ENCODE results near the gene PRDM16.

DNA sequence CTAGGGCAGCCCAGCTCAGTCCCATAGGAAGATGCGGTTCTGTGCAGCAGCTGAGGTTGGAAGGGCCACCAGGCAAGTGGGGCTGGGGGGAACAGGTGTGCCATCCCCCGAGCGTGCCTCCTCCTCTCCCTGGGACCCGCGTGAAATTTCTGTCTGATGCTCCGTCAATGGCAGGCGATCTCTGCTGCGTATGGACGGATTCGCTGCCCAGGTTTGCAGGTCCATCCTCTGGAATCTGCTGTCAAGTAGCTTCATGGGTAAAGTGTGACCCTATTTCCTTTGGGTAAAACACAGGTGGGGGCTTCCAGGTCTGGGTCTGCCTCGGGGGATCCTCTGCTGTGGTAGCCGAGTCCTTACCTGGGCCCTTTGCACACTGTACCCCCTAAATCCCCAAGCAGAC lies 270.9 kb downstream of the PRDM16 start:
- TF ChIP-seq, protein P1, sequence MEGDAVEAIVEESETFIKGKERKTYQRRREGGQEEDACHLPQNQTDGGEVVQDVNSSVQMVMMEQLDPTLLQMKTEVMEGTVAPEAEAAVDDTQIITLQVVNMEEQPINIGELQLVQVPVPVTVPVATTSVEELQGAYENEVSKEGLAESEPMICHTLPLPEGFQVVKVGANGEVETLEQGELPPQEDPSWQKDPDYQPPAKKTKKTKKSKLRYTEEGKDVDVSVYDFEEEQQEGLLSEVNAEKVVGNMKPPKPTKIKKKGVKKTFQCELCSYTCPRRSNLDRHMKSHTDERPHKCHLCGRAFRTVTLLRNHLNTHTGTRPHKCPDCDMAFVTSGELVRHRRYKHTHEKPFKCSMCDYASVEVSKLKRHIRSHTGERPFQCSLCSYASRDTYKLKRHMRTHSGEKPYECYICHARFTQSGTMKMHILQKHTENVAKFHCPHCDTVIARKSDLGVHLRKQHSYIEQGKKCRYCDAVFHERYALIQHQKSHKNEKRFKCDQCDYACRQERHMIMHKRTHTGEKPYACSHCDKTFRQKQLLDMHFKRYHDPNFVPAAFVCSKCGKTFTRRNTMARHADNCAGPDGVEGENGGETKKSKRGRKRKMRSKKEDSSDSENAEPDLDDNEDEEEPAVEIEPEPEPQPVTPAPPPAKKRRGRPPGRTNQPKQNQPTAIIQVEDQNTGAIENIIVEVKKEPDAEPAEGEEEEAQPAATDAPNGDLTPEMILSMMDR (IDR thresholded peaks at IDR 0.05), result no peak
- TF ChIP-seq POLR2AphosphoS5 (IDR thresholded peaks at IDR 0.05), result no peak
- no peak for TF ChIP-seq POLR2A (IDR thresholded peaks at IDR 0.05)
